ENCODE measurements around the gene ZNF394.

DNA sequence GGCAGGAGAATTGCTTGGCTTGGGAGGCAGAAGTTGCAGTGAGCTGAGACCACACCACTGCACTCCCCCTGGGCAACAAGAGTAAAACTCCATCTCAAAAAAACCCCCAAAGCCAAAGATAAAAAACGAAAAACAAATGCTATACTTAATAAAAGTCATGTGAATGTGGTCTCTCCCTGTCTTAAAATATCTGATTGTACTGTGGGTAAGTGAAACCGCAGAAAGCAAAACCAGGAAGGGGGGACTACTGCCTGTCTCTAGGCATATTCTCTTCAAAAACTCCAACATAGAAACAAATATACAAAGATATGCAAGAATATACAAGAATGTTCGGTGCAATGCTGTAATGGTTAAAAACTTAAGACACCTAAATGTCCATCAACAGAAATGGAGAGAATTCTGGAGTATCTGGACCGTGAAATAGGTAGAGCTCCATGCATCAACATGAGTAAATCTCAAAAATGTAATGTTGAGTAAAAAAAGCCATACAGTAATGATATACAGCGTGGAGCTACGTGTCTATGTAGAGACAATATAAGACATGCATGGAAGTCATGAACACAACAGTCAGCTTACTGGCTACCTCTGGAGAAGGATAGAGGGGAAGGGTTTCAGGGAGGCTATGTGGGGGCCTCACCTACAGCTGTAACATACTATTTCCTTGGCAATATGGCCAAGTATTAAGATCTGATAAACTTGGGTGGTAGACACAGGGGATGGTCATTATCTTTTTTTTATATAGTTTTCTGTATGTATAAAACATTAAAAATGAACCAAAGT is 2.1 kb downstream of the ZNF394 start:
- TF ChIP-seq, protein P1, sequence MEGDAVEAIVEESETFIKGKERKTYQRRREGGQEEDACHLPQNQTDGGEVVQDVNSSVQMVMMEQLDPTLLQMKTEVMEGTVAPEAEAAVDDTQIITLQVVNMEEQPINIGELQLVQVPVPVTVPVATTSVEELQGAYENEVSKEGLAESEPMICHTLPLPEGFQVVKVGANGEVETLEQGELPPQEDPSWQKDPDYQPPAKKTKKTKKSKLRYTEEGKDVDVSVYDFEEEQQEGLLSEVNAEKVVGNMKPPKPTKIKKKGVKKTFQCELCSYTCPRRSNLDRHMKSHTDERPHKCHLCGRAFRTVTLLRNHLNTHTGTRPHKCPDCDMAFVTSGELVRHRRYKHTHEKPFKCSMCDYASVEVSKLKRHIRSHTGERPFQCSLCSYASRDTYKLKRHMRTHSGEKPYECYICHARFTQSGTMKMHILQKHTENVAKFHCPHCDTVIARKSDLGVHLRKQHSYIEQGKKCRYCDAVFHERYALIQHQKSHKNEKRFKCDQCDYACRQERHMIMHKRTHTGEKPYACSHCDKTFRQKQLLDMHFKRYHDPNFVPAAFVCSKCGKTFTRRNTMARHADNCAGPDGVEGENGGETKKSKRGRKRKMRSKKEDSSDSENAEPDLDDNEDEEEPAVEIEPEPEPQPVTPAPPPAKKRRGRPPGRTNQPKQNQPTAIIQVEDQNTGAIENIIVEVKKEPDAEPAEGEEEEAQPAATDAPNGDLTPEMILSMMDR (IDR thresholded peaks at IDR 0.05; ENCODE audit: low read depth, low read length, missing input control) = no peak
- TF ChIP-seq REST (IDR thresholded peaks at IDR 0.05) (no peak), YY1 (IDR thresholded peaks at IDR 0.05) (no peak), EGR1 (IDR thresholded peaks at IDR 0.05; ENCODE audit: low read depth in 2 of 2) (no peak), RAD21 (IDR thresholded peaks at IDR 0.05) (no peak), TAF1 (conservative IDR thresholded peaks at IDR 0.05) (no peak), JUND (IDR thresholded peaks at IDR 0.05) (no peak), HNF4A (conservative IDR thresholded peaks at IDR 0.05) (no peak), GABPA (IDR thresholded peaks at IDR 0.05 in 1 of 2, conservative IDR thresholded peaks at IDR 0.05 in 1 of 2) (no peak), FOXA1 (IDR thresholded peaks at IDR 0.05) (no peak), FOXA2 (IDR thresholded peaks at IDR 0.05) (no peak)
- TF ChIP-seq, protein P2, sequence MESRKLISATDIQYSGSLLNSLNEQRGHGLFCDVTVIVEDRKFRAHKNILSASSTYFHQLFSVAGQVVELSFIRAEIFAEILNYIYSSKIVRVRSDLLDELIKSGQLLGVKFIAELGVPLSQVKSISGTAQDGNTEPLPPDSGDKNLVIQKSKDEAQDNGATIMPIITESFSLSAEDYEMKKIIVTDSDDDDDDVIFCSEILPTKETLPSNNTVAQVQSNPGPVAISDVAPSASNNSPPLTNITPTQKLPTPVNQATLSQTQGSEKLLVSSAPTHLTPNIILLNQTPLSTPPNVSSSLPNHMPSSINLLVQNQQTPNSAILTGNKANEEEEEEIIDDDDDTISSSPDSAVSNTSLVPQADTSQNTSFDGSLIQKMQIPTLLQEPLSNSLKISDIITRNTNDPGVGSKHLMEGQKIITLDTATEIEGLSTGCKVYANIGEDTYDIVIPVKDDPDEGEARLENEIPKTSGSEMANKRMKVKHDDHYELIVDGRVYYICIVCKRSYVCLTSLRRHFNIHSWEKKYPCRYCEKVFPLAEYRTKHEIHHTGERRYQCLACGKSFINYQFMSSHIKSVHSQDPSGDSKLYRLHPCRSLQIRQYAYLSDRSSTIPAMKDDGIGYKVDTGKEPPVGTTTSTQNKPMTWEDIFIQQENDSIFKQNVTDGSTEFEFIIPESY (IDR thresholded peaks at IDR 0.05) = no peak
- TF ChIP-seq, protein P3, sequence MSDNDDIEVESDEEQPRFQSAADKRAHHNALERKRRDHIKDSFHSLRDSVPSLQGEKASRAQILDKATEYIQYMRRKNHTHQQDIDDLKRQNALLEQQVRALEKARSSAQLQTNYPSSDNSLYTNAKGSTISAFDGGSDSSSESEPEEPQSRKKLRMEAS (IDR thresholded peaks at IDR 0.05) = no peak
- TF ChIP-seq, protein P4, sequence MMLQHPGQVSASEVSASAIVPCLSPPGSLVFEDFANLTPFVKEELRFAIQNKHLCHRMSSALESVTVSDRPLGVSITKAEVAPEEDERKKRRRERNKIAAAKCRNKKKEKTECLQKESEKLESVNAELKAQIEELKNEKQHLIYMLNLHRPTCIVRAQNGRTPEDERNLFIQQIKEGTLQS (IDR thresholded peaks at IDR 0.05) = no peak
